ENCODE measurements around the gene SNX15.
"Not testable (repeated sequence)": the region's sequence is repeated elsewhere in the genome, so short reads cannot be mapped to it uniquely, and the experiment has no call there.

The SNX15 gene

DNA sequence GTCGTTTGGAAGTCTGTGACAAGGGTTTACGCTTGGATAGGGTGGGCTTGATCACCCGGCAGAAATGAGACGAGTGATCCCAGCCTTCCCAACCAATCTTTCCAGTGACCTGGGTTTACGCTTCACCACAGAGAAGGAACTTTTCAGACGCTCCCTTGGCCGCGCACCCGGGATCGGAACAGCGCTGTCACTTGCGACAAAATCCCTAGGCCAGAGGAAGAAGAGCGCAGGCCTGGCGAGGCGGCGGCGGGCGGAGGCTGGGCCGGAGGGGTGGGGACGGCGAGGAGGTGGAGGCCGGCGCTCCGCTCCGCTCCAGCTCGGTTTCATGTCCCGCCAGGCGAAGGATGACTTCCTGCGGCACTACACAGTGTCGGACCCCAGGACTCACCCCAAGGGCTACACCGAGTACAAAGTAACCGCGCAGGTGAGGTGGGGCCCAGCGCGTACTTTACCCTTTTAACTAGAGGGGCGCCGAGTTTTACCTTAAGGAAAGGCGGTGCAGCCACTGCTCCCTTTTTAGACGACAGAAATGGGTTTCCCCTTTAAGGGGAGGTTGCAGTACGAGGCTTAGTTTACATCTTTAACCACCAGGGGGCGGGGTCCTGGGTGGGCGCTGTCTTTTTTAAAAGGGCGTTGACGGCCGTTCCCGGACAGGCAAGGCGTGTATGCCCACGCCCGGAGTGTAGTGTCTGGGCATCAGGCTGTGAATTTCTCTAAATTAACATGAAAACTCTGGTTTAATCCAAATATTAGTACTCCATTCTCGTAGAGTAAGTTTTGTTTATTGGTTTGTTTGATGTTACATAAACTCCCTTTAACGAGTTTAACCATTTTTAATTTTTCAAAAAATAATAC, at the start of gene SNX15:
TSS of gene SNX15 (plus strand) at position 227 of the 855 bp plus-strand sequence. CDS start at position 326, 99 bp downstream.
- peak; percentile 93 to 94 for DNase-seq

GRCh38 chr11:64983339-64983738, 43.9 kb upstream of the SNX15 start:
- DNase-seq, result not testable (repeated sequence)

DNA sequence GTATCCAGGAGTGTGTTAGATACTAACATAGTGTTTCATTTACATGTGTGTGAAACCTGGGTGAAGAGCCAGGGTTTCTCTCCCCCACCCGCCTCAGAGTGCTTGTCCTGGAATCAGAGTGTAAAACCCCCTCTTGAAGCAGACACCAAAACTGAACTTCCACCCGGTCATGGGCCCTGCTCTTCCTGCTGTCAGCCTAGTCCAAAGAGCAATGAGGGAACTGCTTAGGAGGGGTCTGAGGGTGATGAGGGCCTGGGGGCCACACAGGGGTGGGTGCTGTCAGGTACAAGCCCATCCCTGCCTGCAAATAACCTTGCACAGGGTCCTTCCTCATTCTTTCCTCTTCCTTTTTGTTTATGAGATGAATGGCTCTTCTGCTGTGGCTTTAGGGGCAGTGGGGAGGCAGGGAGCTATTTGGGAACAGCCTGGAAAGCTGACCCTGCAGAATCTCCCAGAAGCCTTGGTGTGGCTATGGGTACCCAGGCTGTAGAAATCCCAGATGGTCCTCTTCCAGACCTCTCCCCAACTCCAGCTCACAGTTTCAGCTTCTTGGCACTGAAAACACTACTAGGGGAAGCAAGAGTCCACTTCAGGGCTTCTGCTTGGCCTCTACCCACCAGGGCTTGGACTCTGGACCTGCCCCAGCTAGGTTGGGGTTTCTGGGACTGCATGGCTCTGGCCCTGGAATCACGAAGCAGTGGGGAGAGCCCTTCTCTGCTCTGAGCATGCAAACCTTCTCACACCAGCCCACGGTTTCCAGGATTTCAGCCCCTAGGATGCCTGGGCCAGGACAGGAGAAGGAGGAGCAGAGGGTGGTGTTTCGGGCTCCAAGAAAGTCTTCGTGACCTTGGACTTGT, 39.0 kb upstream of the SNX15 start:
- no peak for DNase-seq

GRCh38 chr11:64989416-64989815, 37.8 kb upstream of the SNX15 start:
- DNase-seq, result no peak

GRCh38 chr11:64990222-64990923, 36.9 kb upstream of the SNX15 start:
- no peak for DNase-seq

DNA sequence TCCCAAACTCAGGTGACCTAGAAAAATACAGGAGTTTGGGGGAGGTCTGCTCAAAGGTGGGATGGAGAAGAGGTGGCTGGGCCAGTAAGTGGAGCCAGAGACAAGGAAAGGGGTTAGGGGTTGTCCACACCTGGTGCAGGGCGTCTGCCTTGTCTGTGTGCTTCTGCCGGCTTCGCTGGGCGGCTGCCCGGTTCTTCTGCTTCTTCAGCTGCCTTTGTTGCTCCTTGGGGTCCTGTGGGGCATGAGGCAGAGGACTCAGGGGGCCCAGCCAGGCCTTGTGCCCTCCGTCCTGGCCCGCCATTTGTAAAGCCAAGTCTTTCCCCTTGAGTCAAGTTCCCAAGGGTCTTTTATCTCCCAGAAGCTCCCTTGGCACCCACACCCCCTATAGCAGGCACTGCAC, 32.9 kb upstream of the SNX15 start:
- no peak for DNase-seq

DNA sequence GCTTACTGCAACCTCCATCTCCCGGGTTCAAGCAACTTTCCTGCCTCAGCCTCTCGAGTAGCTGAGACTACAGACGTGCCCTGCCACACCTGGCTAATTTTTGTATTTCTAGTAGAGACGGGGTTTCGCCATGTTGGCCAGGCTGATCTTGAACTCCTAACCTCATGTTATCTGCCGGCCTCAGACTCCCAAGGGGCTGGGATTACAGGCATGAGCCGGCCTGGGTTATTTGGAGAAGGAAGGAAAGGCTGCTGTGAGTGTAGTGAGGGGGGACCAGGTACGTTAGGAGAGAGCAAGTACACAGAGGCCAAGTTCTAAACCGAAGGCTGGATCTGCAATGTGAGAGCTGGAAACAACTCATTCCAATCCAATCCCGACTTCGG, 30.9 kb upstream of the SNX15 start:
- DNase-seq, result no peak

GRCh38 chr11:64996710-64997380, 30.4 kb upstream of the SNX15 start, which contains the start of gene BATF2:
Gene BATF2 (minus strand): TSS chr11:64996971. CDS start chr11:64996914, 57 bp downstream.
- DNase-seq, result peak; percentile 82 to 85

GRCh38 chr11:64998141-64998540, 29.1 kb upstream of the SNX15 start:
- DNase-seq, result no peak

GRCh38 chr11:64998690-64999431, 28.4 kb upstream of the SNX15 start:
- no peak for DNase-seq

DNA sequence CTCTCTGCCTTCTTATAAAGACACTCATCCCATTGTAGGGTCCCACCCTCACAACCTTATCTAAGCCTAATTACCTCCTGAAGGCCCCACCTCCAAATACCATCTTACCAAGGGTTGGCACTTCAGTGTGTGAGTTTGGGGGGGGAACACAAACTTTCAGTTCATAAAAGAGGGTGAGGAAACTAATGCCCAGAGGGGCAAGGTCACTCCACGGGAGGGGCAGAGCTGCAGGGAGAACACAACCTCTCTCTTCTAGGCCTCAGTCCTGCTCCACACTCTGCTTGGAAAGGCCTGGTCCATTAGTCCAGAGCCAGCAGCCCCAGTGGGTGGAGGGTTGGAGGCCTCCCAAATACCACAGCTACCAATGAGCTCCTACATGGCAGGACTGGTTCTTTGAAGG, 27.8 kb upstream of the SNX15 start:
- no peak for DNase-seq

GRCh38 chr11:65002706-65003105, 24.5 kb upstream of the SNX15 start:
- DNase-seq, result no peak

DNA sequence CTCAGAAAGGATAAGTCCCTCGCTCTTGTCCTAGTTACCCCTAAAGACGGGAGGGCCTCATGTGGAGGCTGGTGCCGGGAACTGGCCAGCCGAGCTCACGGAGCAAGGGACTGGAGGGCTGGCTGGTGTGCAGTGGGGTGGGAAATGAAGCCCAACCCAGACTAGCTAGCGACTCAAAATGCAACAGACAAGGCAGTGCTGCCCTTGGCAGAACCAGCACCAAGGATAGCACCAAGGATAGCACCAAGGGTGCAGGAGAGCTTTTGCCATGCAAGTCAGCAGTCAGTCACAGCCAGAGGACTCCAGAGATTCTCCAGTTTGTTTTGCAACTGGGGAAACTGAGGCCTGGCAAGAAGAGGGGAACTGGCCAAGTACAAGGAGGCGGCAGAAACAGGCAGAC, 24.0 kb upstream of the SNX15 start:
- DNase-seq, result no peak

- not testable (repeated sequence) for DNase-seq
Measured at GRCh38 chr11:65003968-65004367, 23.3 kb upstream of the SNX15 start.

GRCh38 chr11:65008016-65008415, 19.2 kb upstream of the SNX15 start:
- no peak for DNase-seq

DNA sequence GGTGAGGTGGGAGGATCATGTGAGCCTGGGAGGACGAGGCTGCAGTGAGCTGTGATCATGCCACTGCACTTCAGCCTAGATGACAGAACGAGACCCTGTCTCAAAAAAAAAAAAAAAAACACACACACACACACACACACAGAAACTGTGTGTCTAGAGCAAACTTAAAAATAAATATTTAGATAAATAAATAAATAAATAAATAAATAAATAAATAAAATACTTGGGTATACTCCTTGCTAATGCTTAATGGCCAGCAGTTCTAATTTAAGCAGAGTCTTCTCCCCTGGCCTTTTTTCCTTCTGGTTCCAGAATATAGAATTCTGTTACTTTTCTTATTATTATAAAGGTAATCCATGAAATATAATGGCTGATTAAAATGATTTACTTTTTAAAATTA, 18.4 kb upstream of the SNX15 start:
- DNase-seq, result no peak

DNA sequence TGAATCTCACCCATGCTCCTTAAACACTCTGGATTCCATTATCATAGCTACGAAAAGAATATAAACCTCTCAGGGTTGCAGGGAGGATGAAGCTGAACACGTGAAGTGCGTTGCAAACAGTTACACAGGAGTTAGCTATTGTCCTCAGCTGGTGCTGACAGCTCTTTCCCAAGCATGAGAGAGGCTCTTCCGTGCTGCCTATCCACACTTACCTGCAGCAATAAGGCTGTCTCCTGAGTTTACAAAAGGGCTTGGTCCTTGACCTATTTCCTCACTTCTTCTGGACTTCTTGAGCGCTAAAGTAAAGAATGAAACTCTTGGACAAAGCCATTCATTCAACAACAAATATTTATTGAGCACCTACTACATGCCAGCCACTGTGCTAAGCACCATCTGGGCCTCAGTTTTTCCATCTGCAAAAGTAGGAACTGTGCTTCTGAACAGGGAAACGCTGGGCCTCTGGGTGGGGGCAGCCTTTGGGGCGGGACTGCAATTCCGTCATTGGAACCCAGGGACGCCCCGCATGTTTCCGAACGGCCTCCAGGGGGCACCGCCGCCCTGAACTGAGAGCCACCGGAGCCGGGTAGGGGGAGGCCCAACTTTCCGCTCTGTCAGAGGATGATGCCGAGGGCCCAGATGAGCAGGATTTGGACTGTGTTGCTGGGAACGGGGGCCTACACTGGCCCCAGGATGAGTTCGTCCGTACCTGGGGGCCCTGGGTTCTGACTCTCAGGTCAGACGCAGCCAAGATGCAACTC, 13.9 kb upstream of the SNX15 start:
- peak; percentile 48 to 76 for DNase-seq

DNA sequence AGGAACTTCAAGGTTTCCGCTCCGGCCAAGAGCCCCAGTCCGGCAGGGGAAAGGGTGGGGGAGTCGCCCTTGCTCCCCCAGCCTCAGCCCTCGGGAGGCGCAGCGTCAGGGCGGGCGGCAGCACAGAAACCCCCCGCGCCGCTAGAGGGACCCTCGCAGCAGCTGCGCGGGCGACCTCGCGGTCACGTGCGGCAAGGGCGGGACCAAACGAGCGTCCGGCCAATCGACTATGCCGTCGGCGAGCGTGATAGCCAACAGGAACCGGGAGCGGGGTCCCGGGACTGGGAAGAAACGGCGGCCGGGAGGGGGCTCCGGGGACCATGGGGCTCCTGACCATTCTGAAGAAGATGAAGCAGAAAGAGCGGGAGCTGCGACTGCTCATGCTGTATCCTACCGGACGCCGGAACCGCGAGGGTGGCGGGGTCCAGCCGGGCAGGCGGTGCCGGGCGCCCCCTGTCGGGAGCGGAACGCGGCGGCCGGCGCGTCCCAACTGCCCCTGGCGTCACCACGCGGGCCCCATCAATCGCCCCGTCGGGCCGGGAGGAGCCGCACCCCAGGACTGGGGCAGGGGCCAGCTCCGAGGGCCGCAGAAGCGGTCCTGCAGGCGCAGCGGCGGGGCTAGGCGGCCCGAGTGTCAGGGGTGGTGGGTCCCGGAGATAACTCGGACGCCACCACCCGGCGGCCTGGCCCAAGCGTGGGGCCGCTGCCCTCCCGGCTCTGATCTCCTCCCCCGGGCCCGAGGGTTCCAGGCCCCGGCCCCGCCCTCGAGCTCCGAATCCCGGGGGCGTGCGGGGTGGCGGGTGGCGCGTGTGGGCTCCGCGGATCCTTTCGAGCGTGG, 13.1 kb upstream of the SNX15 start, which contains the start of gene ARL2:
TSS of gene ARL2 (plus strand) at position 273 of the 838 bp plus-strand sequence. CDS start at position 321, 48 bp downstream.
- peak; percentile 77 to 88 for DNase-seq

- DNase-seq, result no peak
Measured at GRCh38 chr11:65014726-65015227, 12.5 kb upstream of the SNX15 start.

DNA sequence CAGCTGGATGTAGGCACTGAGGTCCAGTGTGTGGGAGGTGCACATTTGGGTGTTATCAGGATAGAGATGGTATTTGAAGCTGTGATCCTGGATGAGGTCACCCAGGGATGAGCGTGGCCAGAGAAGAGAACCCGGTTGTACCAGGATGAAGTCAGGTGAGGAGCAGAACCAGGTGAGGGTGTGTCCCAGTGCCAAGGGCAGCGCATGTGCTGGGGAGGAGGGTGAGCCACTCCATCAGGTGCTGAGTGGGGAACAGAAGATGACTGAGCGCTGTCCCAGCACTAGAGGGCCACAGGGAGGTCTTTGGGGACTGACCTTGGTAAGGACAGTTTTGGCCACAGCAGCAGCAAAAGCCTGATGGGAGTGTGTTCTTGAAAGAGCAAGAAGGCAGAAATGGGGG, 10.5 kb upstream of the SNX15 start:
- no peak for DNase-seq

All from SHP77 (cell line).